Adrenal gland (tissue), 5 donors: ENCODE data around the gene VIT.

Source experiments
- CTCF ChIP-seq, 6 experiments: fragments of 450-650 bp in 4 of 6; fragments of 200-600 bp in 2 of 6; sonication (generic) in 1 of 6; IDR thresholded peaks; 1 replicate in 5 of 6; 2 replicates in 1 of 6; pipeline versions ENCODE4 v1.5.1 to v1.8.0; 2016 to 2021; ENCODE audit warnings: antibody characterized with exemption in 6 of 6, mild to moderate bottlenecking in 2 of 6, moderate library complexity in 1 of 6
- POLR2A ChIP-seq, 2 donors: fragments of 450-650 bp; IDR thresholded peaks; one replicate each; pipeline ENCODE4 v1.6.1; 2017; ENCODE audit warnings: antibody characterized with exemption in 2 of 2, mild to moderate bottlenecking in 2 of 2, moderate library complexity in 1 of 2
- donor health status: DM: no; HTN: no; CAD: no.

DNA sequence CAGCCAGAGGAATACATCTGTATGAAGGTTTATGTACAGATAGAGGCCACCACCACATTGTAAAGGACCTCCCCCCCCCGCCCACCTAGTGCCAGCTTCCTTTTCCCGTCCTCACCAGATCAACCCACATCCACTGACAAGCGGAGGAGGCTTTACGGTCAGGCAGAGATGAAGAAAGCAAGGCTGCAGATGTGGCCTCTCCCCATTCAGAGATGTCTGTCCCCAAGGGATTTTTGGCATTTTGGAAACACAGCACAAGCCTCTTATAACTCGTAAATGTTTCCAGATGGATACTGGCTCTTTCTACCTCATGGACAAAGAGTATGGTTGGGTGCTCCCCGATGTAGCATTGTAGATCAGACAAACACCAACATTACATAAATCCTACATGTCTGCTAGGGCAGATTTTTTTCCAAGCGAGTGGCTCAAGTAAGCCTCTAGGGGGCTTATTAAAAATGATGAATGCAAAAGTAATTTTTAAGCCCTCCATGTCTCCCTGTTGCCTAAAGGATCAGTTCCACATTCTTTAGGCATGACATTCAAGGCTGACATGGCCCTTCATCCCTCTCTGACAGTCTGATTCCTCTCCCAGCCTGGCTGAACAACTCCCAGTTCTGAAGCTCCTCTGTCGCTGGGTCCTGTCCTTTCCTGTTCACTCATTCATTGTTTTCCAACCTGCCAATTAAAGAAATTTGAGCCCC, 11.7 kb downstream of the VIT start:
- TF ChIP-seq CTCF (IDR thresholded peaks at IDR 0.05) (no peak), POLR2A (IDR thresholded peaks at IDR 0.05) (no peak)
